H9 (cell line): ENCODE results near the gene GABRB2. TPM values are rescaled to one million over a fixed set of nuclear protein-coding genes. Genes with fewer than 3 reads are reported as not detected.

Experiments
- DNase-seq: peaks from one replicate; pipeline ENCODE4 v3.0.0-alpha.2; 2017
- H2AFZ ChIP-seq: one replicate; pipeline ENCODE4 v1.6.1; 2013; ENCODE audit warnings: mild to moderate bottlenecking, low read length, control low read depth, moderate library complexity
- H2AK5ac ChIP-seq: 2 replicates; pipeline ENCODE4 v1.6.1; 2013; ENCODE audit warnings: low read length, control low read depth, mixed read lengths; ENCODE audit not compliant: insufficient read length
- H2BK120ac ChIP-seq: one replicate; pipeline ENCODE4 v1.6.1; 2013; ENCODE audit warnings: low read depth, mild to moderate bottlenecking, low read length, control low read depth, inconsistent platforms; ENCODE audit not compliant: poor library complexity, severe bottlenecking
- H2BK12ac ChIP-seq: 2 replicates; pipeline ENCODE4 v1.6.1; 2013; ENCODE audit warnings: low read length, control low read depth, mixed read lengths, low read depth; ENCODE audit not compliant: insufficient read length
- H2BK15ac ChIP-seq: 2 replicates; pipeline ENCODE4 v1.6.1; 2013; ENCODE audit warnings: low read depth, low read length, control low read depth
- H2BK20ac ChIP-seq: one replicate; pipeline ENCODE4 v1.6.1; 2013; ENCODE audit warnings: low read depth, mild to moderate bottlenecking, low read length, control low read depth, inconsistent platforms; ENCODE audit not compliant: poor library complexity, severe bottlenecking
- H2BK5ac ChIP-seq: 2 replicates; pipeline ENCODE4 v1.6.1; 2013; ENCODE audit warnings: low read length, control low read depth, mixed read lengths; ENCODE audit not compliant: insufficient read length
- H3K14ac ChIP-seq: 2 replicates; pipeline ENCODE4 v1.6.1; 2013; ENCODE audit warnings: low read length, control low read depth; ENCODE audit not compliant: insufficient read depth
- H3K18ac ChIP-seq: 2 replicates; pipeline ENCODE4 v1.6.1; 2013; ENCODE audit warnings: low read depth, mild to moderate bottlenecking, mixed read lengths, low read length, control low read depth; ENCODE audit not compliant: insufficient read length
- H3K23ac ChIP-seq: 2 replicates; pipeline ENCODE4 v1.6.1; 2013; ENCODE audit warnings: low read length, control low read depth, mixed read lengths, low read depth; ENCODE audit not compliant: insufficient read length
- H3K23me2 ChIP-seq: 2 replicates; pipeline ENCODE4 v1.6.1; 2013; ENCODE audit warnings: low read depth, mild to moderate bottlenecking, mixed read lengths, low read length, control low read depth; ENCODE audit not compliant: insufficient read length, poor library complexity, severe bottlenecking
- H3K27ac ChIP-seq: 2 replicates; pipeline ENCODE4 v1.5.1; 2013; ENCODE audit warnings: low read length, control low read depth, mixed read lengths, low read depth; ENCODE audit not compliant: insufficient read length
- H3K27me3 ChIP-seq: 2 replicates; pipeline ENCODE4 v1.6.1; 2013; ENCODE audit warnings: low read length, control low read depth, inconsistent platforms; ENCODE audit not compliant: insufficient read depth
- H3K4ac ChIP-seq: 2 replicates; pipeline ENCODE4 v1.6.1; 2013; ENCODE audit warnings: low read depth, mild to moderate bottlenecking, control low read depth, inconsistent platforms, low read length, moderate library complexity
- H3K4me1 ChIP-seq: 2 replicates; pipeline ENCODE4 v1.6.1; 2013; ENCODE audit warnings: low read length, control low read depth, inconsistent platforms; ENCODE audit not compliant: insufficient read depth
- H3K4me2 ChIP-seq: 2 replicates; pipeline ENCODE4 v1.6.1; 2013; ENCODE audit warnings: low read length, control low read depth, mixed read lengths; ENCODE audit not compliant: insufficient read length, insufficient read depth
- H3K56ac ChIP-seq: 2 replicates; pipeline ENCODE4 v1.6.1; 2013; ENCODE audit warnings: low read depth, mild to moderate bottlenecking, mixed read lengths, low read length, control low read depth; ENCODE audit not compliant: insufficient read length
- H3K79me1 ChIP-seq: 2 replicates; pipeline ENCODE4 v1.6.1; 2013; ENCODE audit warnings: low read depth, mild to moderate bottlenecking, moderate library complexity, low read length, control low read depth, inconsistent platforms; ENCODE audit not compliant: insufficient read depth, poor library complexity, severe bottlenecking
- H3K79me2 ChIP-seq: 2 replicates; pipeline ENCODE4 v1.6.1; 2013; ENCODE audit warnings: low read length, control low read depth, inconsistent platforms; ENCODE audit not compliant: insufficient read depth
- H3K9ac ChIP-seq: 2 replicates; pipeline ENCODE4 v1.6.1; 2013; ENCODE audit warnings: low read length, control low read depth, mixed read lengths; ENCODE audit not compliant: insufficient read length; ENCODE audit errors: extremely low read depth
- H3K9me3 ChIP-seq: one replicate; pipeline ENCODE4 v1.6.1; 2013; ENCODE audit warnings: low read depth, low read length, inconsistent platforms; ENCODE audit not compliant: control insufficient read depth
- H3T11ph ChIP-seq: one replicate; pipeline ENCODE4 v1.6.1; 2013; ENCODE audit warnings: mild to moderate bottlenecking, low read length, control low read depth, inconsistent platforms
- H4K20me1 ChIP-seq: one replicate; pipeline ENCODE4 v1.6.1; 2013; ENCODE audit not compliant: control insufficient read depth, insufficient read length, insufficient read depth
- H4K5ac ChIP-seq: 2 replicates; pipeline ENCODE4 v1.6.1; 2013; ENCODE audit warnings: low read depth, mild to moderate bottlenecking, mixed read lengths, low read length, control low read depth; ENCODE audit not compliant: insufficient read length
- H4K8ac ChIP-seq: replicated peaks from 2 replicates; pipeline ENCODE4 v1.6.1; 2013; ENCODE audit warnings: low read length, control low read depth, mixed read lengths, low read depth; ENCODE audit not compliant: insufficient read length
- H4K91ac ChIP-seq: 2 replicates; pipeline ENCODE4 v1.6.1; 2013; ENCODE audit warnings: low read depth, mild to moderate bottlenecking, moderate library complexity, mixed read lengths, low read length, control low read depth; ENCODE audit not compliant: insufficient read length
- H3K27ac Mint-ChIP-seq, 3 experiments: 2 replicates in 2 of 3; 3 replicates in 1 of 3; pipeline ENCODE4 v1.8.0; 2020 to 2021; ENCODE audit warnings: mixed read lengths in 3 of 3, mild to moderate bottlenecking in 1 of 3, moderate library complexity in 1 of 3
- H3K27me3 Mint-ChIP-seq: 2 replicates; pipeline ENCODE4 v1.8.0; 2021; ENCODE audit warnings: low read depth, mild to moderate bottlenecking, moderate library complexity, mixed read lengths
- H3K36me3 Mint-ChIP-seq, 3 experiments: 2 replicates in 2 of 3; 3 replicates in 1 of 3; pipeline ENCODE4 v1.8.0; 2020 to 2021; ENCODE audit warnings: low read depth in 3 of 3, mixed read lengths in 3 of 3; ENCODE audit not compliant: insufficient read depth in 1 of 3
- H3K4me1 Mint-ChIP-seq, 2 experiments: 2 replicates each; pipeline ENCODE4 v1.8.0; 2020; ENCODE audit warnings: mixed read lengths in 2 of 2
- H3K4me3 Mint-ChIP-seq, 2 experiments: 2 replicates in 1 of 2; 3 replicates in 1 of 2; pipeline ENCODE4 v1.8.0; 2020 to 2021; ENCODE audit warnings: mild to moderate bottlenecking in 2 of 2, mixed read lengths in 2 of 2, moderate library complexity in 1 of 2
- H3K9me3 Mint-ChIP-seq, 2 experiments: 2 replicates in 1 of 2; 3 replicates in 1 of 2; pipeline ENCODE4 v1.8.0; 2020; ENCODE audit warnings: mild to moderate bottlenecking in 2 of 2, mixed read lengths in 2 of 2, moderate library complexity in 1 of 2
- CTCF ChIP-seq: fragments of 200-600 bp; sonication (generic); conservative IDR thresholded peaks from 3 replicates; pipeline ENCODE4 v1.8.0; 2021; ENCODE audit warnings: antibody characterized with exemption, mild to moderate bottlenecking
- total RNA-seq: library from RNA; stranded (reverse); gene quantifications from 2 replicates; pipeline ENCODE4 v1.2.1, GENCODE V29; 2021

Gene GABRB2
- total RNA-seq, 1 experiment from 2014 or later: 0.20 TPM

DNA sequence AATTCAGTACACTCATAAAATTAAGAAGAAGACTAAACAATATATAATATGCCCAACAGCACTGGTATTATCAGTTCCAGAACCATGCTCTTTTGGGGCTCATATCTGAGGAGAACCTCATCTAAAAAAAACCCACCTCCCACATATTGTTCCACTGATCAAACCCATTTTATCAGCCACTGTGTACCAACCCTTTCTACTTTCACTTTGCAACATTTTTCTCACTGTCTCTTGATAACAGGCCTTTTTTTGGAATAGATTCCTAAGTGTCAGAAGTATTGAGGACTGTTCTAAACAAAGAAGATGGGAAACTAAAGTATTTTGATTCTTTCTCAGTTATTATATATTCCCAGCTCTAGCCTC, 173.2 kb downstream of the GABRB2 start:
- DNase-seq: no peak
- no peaks in the 10 kb centered on the region for H3K9me3 ChIP-seq
- no peaks in the 10 kb centered on the region for H3K4me1 ChIP-seq
- H3K4me2 ChIP-seq: no peak overlapping the region
- no peak overlapping the region for H4K5ac ChIP-seq
- Mint-ChIP-seq H3K27ac (no peak overlapping the region), H3K27me3 (no peaks in the 10 kb centered on the region), H3K4me1 (peaks cover 8 to 18% of the 10 kb centered on the region in 2 experiments; a peak in 3 of 4 replicates), H3K36me3 (no peaks in the 10 kb centered on the region), H3K4me3 (no peak overlapping the region), H3K9me3 (no peaks in the 10 kb centered on the region)
- H2AK5ac ChIP-seq: no peak overlapping the region
- H3K27ac ChIP-seq: no peak overlapping the region
- no peaks in the 10 kb centered on the region for H4K20me1 ChIP-seq
- H3K56ac ChIP-seq: no peak overlapping the region
- H2BK15ac ChIP-seq: no peak overlapping the region
- no peak for TF ChIP-seq CTCF
- no peak overlapping the region for H3K23ac ChIP-seq
- no peak overlapping the region for H4K91ac ChIP-seq
- no peak overlapping the region for H2BK12ac ChIP-seq
- H3K18ac ChIP-seq: no peak overlapping the region
- no peak overlapping the region for H3K4ac ChIP-seq
- no peak overlapping the region for H2AFZ ChIP-seq
- H3K27me3 ChIP-seq: no peaks in the 10 kb centered on the region
- H2BK20ac ChIP-seq: no peak overlapping the region
- H2BK5ac ChIP-seq: no peak overlapping the region
- H3K9ac ChIP-seq: no peak overlapping the region
- no peaks in the 10 kb centered on the region for H3K23me2 ChIP-seq
- H3K79me1 ChIP-seq: no peaks in the 10 kb centered on the region
- H3K79me2 ChIP-seq: no peaks in the 10 kb centered on the region
- no peak overlapping the region for H3T11ph ChIP-seq
- H4K8ac ChIP-seq: no peak overlapping the region
- no peak overlapping the region for H3K14ac ChIP-seq
- no peak overlapping the region for H2BK120ac ChIP-seq
